Measurements from ENCODE around the gene SDHAF2. TPM values are rescaled to one million over a fixed set of nuclear protein-coding genes. Genes with fewer than 3 reads are reported as not detected.

SDHAF2 gene
- total RNA-seq, 1 experiment from 2014 or later: 34.0 TPM

DNA sequence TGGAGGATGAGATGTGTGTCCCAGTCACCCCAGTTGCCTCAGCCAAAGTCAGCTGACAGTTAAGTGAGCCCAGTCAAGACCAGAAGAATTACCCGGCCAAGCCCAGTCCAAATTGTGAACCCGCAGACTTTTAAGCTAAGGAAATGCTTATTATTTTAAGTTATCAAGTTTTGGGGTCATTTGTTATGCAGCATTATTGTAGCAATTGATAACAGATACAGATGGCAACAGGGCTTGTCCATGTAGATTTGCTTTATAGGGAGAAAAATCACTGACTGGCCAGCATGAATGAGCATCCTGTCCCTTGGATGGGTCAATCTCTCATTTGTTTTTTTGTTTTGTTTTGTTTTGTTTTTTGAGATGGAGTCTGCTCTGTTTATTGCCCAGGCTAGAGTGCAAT lies 22.9 kb downstream of the SDHAF2 start:
- no peak overlapping the region for H3K27ac ChIP-seq (ENCODE audit: low read depth, low read length)
- intact Hi-C loops (cut with micrococcal nuclease): no loop called here
- H2AFZ ChIP-seq (ENCODE audit: low read depth, low read length, poor library complexity, severe bottlenecking): no peak overlapping the region
- ChIA-PET CTCF (interaction anchor here (1.2 to 2.1 kb wide), 2 partner anchors 18 to 29 kb away, joined by 4 to 5 read pairs; no protein-coding TSS in a partner anchor), POLR2A (no interaction called here), RAD21 (ENCODE audit: low non-redundant PET in 1 of 2, low total read pairs in 2 of 2, uncharacterized antibody in 2 of 2, unreplicated experiment in 2 of 2) (no interaction called here)
- no peaks in the 10 kb centered on the region for H3K4me1 ChIP-seq (ENCODE audit: control insufficient read depth in 1 of 2, insufficient read depth in 2 of 2, low read length in 2 of 2)
- H3K4me3 ChIP-seq (replicated peaks in 1 of 2; ENCODE audit: low read depth in 1 of 2, low read length in 2 of 2): no peak overlapping the region
- H3K4me2 ChIP-seq (ENCODE audit: low read length): no peak overlapping the region
- BruUV-seq (replicated peaks): no TSS peak
- no peaks in the 10 kb centered on the region for H3K27me3 ChIP-seq (ENCODE audit: insufficient read depth, low read length)
- H3K36me3 ChIP-seq (ENCODE audit: control insufficient read depth in 1 of 2, insufficient read depth in 2 of 2, low read length in 2 of 2): peaks cover 3% of the 10 kb centered on the region in 2 experiments; a peak in 3 of 4 replicates
- H4K20me1 ChIP-seq (ENCODE audit: insufficient read depth): no peaks in the 10 kb centered on the region
- TF ChIP-seq RAD21 (IDR thresholded peaks at IDR 0.05; ENCODE audit: low read depth) (no peak), TCF7L2 (IDR thresholded peaks at IDR 0.05; ENCODE audit: borderline replicate concordance, extremely low read depth, insufficient read depth, insufficient read length) (no peak), CBX3 (IDR thresholded peaks at IDR 0.05; ENCODE audit: low read depth) (no peak), FOSL1 (IDR thresholded peaks at IDR 0.05; ENCODE audit: low read depth) (no peak)
- TF ChIP-seq, protein P1, sequence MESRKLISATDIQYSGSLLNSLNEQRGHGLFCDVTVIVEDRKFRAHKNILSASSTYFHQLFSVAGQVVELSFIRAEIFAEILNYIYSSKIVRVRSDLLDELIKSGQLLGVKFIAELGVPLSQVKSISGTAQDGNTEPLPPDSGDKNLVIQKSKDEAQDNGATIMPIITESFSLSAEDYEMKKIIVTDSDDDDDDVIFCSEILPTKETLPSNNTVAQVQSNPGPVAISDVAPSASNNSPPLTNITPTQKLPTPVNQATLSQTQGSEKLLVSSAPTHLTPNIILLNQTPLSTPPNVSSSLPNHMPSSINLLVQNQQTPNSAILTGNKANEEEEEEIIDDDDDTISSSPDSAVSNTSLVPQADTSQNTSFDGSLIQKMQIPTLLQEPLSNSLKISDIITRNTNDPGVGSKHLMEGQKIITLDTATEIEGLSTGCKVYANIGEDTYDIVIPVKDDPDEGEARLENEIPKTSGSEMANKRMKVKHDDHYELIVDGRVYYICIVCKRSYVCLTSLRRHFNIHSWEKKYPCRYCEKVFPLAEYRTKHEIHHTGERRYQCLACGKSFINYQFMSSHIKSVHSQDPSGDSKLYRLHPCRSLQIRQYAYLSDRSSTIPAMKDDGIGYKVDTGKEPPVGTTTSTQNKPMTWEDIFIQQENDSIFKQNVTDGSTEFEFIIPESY (IDR thresholded peaks at IDR 0.05; ENCODE audit: extremely low read depth, insufficient replicate concordance, low read length): no peak
- H3K9ac ChIP-seq (ENCODE audit: low read length): no peak overlapping the region
- no peaks in the 10 kb centered on the region for H3K9me3 ChIP-seq (ENCODE audit: control insufficient read depth in 1 of 2, insufficient read depth in 1 of 2, low read depth in 1 of 2, low read length in 2 of 2)
- no peaks in the 10 kb centered on the region for H3K9me2 ChIP-seq (ENCODE audit: insufficient read depth)
- ATAC-seq (no peak), DNase-seq (ENCODE audit: low read depth, low spot score) (no peak)
- peaks cover 5% of the 10 kb centered on the region; the same call in 1 of the 2 replicates for H3K79me2 ChIP-seq (ENCODE audit: insufficient read depth, low read length)

DNA sequence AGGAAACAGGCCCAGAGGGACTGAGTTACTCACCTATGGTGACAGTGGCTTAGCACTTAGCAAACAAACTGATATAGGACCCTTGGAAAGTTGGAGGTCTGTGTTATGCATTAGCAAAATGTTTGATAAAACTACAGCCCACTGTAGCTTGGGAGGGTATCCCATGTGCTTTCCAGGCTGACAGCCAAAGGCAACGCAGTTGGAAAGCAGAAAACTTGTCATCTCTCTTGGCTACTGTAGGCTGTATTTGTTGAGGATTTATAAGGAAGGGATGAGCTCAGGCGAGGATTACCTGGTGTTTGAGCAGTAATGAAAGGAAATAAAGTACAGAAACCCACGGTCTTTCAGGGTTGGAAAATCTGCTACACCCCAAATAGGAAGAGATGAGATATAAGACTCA lies 23.8 kb downstream of the SDHAF2 start:
- Histone ChIP-seq H3K79me2 (ENCODE audit: insufficient read depth, low read length) (peaks cover 5% of the 10 kb centered on the region; the same call in 1 of the 2 replicates), H3K36me3 (ENCODE audit: control insufficient read depth in 1 of 2, insufficient read depth in 2 of 2, low read length in 2 of 2) (no peaks in the 10 kb centered on the region; a peak in 2 of 4 replicates), H2AFZ (ENCODE audit: low read depth, low read length, poor library complexity, severe bottlenecking) (no peak overlapping the region), H4K20me1 (ENCODE audit: insufficient read depth) (no peaks in the 10 kb centered on the region), H3K27me3 (ENCODE audit: insufficient read depth, low read length) (no peaks in the 10 kb centered on the region), H3K27ac (ENCODE audit: low read depth, low read length) (no peak overlapping the region), H3K9me2 (ENCODE audit: insufficient read depth) (no peaks in the 10 kb centered on the region), H3K9me3 (ENCODE audit: control insufficient read depth in 1 of 2, insufficient read depth in 1 of 2, low read depth in 1 of 2, low read length in 2 of 2) (no peaks in the 10 kb centered on the region), H3K4me3 (replicated peaks in 1 of 2; ENCODE audit: low read depth in 1 of 2, low read length in 2 of 2) (no peak overlapping the region), H3K9ac (ENCODE audit: low read length) (no peak overlapping the region), H3K4me2 (ENCODE audit: low read length) (no peak overlapping the region), H3K4me1 (ENCODE audit: control insufficient read depth in 1 of 2, insufficient read depth in 2 of 2, low read length in 2 of 2) (no peaks in the 10 kb centered on the region)
- RAD21 ChIA-PET (ENCODE audit: low non-redundant PET in 1 of 2, low total read pairs in 2 of 2, uncharacterized antibody in 2 of 2, unreplicated experiment in 2 of 2): no interaction called here
- DNase-seq (ENCODE audit: low read depth, low spot score) (no peak), ATAC-seq (no peak)
- POLR2A ChIA-PET: no interaction called here
- TF ChIP-seq, protein P2, sequence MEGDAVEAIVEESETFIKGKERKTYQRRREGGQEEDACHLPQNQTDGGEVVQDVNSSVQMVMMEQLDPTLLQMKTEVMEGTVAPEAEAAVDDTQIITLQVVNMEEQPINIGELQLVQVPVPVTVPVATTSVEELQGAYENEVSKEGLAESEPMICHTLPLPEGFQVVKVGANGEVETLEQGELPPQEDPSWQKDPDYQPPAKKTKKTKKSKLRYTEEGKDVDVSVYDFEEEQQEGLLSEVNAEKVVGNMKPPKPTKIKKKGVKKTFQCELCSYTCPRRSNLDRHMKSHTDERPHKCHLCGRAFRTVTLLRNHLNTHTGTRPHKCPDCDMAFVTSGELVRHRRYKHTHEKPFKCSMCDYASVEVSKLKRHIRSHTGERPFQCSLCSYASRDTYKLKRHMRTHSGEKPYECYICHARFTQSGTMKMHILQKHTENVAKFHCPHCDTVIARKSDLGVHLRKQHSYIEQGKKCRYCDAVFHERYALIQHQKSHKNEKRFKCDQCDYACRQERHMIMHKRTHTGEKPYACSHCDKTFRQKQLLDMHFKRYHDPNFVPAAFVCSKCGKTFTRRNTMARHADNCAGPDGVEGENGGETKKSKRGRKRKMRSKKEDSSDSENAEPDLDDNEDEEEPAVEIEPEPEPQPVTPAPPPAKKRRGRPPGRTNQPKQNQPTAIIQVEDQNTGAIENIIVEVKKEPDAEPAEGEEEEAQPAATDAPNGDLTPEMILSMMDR (IDR thresholded peaks at IDR 0.05 in 2 of 3, conservative IDR thresholded peaks at IDR 0.05 in 1 of 3; ENCODE audit: borderline replicate concordance in 1 of 3, insufficient read depth in 1 of 3, low read depth in 2 of 3, low read length in 2 of 3): no peak
- TF ChIP-seq RAD21 (IDR thresholded peaks at IDR 0.05; ENCODE audit: low read depth): no peak
- TF ChIP-seq SP1 (IDR thresholded peaks at IDR 0.05; ENCODE audit: low read depth): no peak
- TF ChIP-seq EGR1 (IDR thresholded peaks at IDR 0.05; ENCODE audit: low read depth): no peak
- no peak for TF ChIP-seq SRF (IDR thresholded peaks at IDR 0.05; ENCODE audit: low read depth)
- TF ChIP-seq CBX3 (IDR thresholded peaks at IDR 0.05; ENCODE audit: low read depth): no peak
- TF ChIP-seq POLR2AphosphoS5 (IDR thresholded peaks at IDR 0.05; ENCODE audit: low read depth, low read length): no peak
- no peak for TF ChIP-seq ZFX (IDR thresholded peaks at IDR 0.05)
- TF ChIP-seq ELF1 (IDR thresholded peaks at IDR 0.05; ENCODE audit: borderline replicate concordance, low read depth): no peak
- no peak for TF ChIP-seq EZH2 (IDR thresholded peaks at IDR 0.05)
- no peak for TF ChIP-seq CEBPB (IDR thresholded peaks at IDR 0.05; ENCODE audit: low read depth)
- TF ChIP-seq ZNF274 (IDR thresholded peaks at IDR 0.05; ENCODE audit: low read depth, low read length): no peak
- no peak for TF ChIP-seq FOSL1 (IDR thresholded peaks at IDR 0.05; ENCODE audit: low read depth)
- TF ChIP-seq, protein P3, sequence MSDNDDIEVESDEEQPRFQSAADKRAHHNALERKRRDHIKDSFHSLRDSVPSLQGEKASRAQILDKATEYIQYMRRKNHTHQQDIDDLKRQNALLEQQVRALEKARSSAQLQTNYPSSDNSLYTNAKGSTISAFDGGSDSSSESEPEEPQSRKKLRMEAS (IDR thresholded peaks at IDR 0.05): no peak
- TF ChIP-seq JUND (IDR thresholded peaks at IDR 0.05): no peak
- TF ChIP-seq TCF7L2 (IDR thresholded peaks at IDR 0.05; ENCODE audit: borderline replicate concordance, extremely low read depth, insufficient read depth, insufficient read length): no peak
- TF ChIP-seq, protein P4, sequence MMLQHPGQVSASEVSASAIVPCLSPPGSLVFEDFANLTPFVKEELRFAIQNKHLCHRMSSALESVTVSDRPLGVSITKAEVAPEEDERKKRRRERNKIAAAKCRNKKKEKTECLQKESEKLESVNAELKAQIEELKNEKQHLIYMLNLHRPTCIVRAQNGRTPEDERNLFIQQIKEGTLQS (IDR thresholded peaks at IDR 0.05): no peak
- no TSS peak for BruUV-seq (replicated peaks)
- intact Hi-C loops (cut with micrococcal nuclease): no loop called here
- CTCF ChIA-PET: no interaction called here
